K562 (cell line): Measurements from ENCODE around the gene SMCHD1. TPM values are rescaled to one million over a fixed set of nuclear protein-coding genes. Genes with fewer than 3 reads are reported as not detected.

Experiments
- ELF1 ChIP-seq: fragments of 200-800 bp; sonication (Bioruptor generic); IDR thresholded peaks from 2 replicates; pipeline ENCODE4 v1.6.1; 2016; ENCODE audit warnings: missing genetic modification characterization, missing compliant biosample characterization
- FOXJ3 ChIP-seq: sonication (generic); formaldehyde crosslinking; IDR thresholded peaks from 2 replicates; pipeline ENCODE4 v1.4.0; 2020; ENCODE audit warnings: mild to moderate bottlenecking, missing genetic modification reagents
- polyA plus RNA-seq, 8 experiments: library from polyadenylated mRNA; depleted of rRNA in 4 of 8; stranded (reverse) in 5 of 8; unstranded in 3 of 8; fragments of >200 nt; fragmentation: Nextera tagmentation in 2 of 8; fragmentation: Illumina TruSeq in 1 of 8; extraction: Ambion mirVana in 2 of 8; extraction: Trizol in 1 of 8; gene quantifications; 2 replicates each; pipeline versions ENCODE4 v1.2.1 to v1.2.3, GENCODE V29; 2011 to 2014; ENCODE audit warnings: inconsistent platforms in 1 of 8, missing spikeins in 1 of 8
- total RNA-seq, 7 experiments: library from RNA; depleted of rRNA in 6 of 7; stranded (reverse); fragments of >200 nt in 6 of 7; fragmentation: Illumina TruSeq in 2 of 7; extraction: Trizol in 2 of 7; gene quantifications; 2 replicates each; pipeline versions ENCODE4 v1.2.1 to v1.2.3, GENCODE V29; 2011 to 2021; ENCODE audit warnings: low replicate concordance in 1 of 7
- TF ChIP-seq, protein P1 (sequence below), 2 experiments: fragments of 450-650 bp; IDR thresholded peaks; 2 replicates each; pipeline ENCODE4 v1.6.1; 2016; ENCODE audit warnings: mild to moderate bottlenecking in 2 of 2, borderline replicate concordance in 1 of 2, low read depth in 1 of 2, moderate library complexity in 1 of 2
- TF ChIP-seq, protein P2 (sequence below): fragments of 450-650 bp; formaldehyde crosslinking; IDR thresholded peaks from 2 replicates; pipeline ENCODE4 v1.4.0; 2020; ENCODE audit warnings: mild to moderate bottlenecking, moderate library complexity
- TF ChIP-seq, protein P3 (sequence below): sonication (generic); formaldehyde crosslinking; IDR thresholded peaks from 2 replicates; pipeline ENCODE4 v1.8.0; 2023; ENCODE audit warnings: missing genetic modification reagents, mild to moderate bottlenecking, borderline replicate concordance
- TF ChIP-seq, protein P4 (sequence below), 2 experiments: fragments of 450-650 bp in 1 of 2; IDR thresholded peaks; 2 replicates each; pipeline ENCODE4 v1.6.1; 2011 to 2017; ENCODE audit warnings: low read depth in 2 of 2, antibody characterized with exemption in 1 of 2, borderline replicate concordance in 1 of 2, low read length in 1 of 2, mild to moderate bottlenecking in 1 of 2, mixed read lengths in 1 of 2; ENCODE audit not compliant: control insufficient read depth in 1 of 2

Gene SMCHD1
- total and polyA plus RNA-seq, 9 of the 15 experiments (the other 6 are each of a cell fraction or from before 2014, with no cell fraction given) = 6.3 to 144 (median 72.7) TPM

- TF ChIP-seq, protein P1, sequence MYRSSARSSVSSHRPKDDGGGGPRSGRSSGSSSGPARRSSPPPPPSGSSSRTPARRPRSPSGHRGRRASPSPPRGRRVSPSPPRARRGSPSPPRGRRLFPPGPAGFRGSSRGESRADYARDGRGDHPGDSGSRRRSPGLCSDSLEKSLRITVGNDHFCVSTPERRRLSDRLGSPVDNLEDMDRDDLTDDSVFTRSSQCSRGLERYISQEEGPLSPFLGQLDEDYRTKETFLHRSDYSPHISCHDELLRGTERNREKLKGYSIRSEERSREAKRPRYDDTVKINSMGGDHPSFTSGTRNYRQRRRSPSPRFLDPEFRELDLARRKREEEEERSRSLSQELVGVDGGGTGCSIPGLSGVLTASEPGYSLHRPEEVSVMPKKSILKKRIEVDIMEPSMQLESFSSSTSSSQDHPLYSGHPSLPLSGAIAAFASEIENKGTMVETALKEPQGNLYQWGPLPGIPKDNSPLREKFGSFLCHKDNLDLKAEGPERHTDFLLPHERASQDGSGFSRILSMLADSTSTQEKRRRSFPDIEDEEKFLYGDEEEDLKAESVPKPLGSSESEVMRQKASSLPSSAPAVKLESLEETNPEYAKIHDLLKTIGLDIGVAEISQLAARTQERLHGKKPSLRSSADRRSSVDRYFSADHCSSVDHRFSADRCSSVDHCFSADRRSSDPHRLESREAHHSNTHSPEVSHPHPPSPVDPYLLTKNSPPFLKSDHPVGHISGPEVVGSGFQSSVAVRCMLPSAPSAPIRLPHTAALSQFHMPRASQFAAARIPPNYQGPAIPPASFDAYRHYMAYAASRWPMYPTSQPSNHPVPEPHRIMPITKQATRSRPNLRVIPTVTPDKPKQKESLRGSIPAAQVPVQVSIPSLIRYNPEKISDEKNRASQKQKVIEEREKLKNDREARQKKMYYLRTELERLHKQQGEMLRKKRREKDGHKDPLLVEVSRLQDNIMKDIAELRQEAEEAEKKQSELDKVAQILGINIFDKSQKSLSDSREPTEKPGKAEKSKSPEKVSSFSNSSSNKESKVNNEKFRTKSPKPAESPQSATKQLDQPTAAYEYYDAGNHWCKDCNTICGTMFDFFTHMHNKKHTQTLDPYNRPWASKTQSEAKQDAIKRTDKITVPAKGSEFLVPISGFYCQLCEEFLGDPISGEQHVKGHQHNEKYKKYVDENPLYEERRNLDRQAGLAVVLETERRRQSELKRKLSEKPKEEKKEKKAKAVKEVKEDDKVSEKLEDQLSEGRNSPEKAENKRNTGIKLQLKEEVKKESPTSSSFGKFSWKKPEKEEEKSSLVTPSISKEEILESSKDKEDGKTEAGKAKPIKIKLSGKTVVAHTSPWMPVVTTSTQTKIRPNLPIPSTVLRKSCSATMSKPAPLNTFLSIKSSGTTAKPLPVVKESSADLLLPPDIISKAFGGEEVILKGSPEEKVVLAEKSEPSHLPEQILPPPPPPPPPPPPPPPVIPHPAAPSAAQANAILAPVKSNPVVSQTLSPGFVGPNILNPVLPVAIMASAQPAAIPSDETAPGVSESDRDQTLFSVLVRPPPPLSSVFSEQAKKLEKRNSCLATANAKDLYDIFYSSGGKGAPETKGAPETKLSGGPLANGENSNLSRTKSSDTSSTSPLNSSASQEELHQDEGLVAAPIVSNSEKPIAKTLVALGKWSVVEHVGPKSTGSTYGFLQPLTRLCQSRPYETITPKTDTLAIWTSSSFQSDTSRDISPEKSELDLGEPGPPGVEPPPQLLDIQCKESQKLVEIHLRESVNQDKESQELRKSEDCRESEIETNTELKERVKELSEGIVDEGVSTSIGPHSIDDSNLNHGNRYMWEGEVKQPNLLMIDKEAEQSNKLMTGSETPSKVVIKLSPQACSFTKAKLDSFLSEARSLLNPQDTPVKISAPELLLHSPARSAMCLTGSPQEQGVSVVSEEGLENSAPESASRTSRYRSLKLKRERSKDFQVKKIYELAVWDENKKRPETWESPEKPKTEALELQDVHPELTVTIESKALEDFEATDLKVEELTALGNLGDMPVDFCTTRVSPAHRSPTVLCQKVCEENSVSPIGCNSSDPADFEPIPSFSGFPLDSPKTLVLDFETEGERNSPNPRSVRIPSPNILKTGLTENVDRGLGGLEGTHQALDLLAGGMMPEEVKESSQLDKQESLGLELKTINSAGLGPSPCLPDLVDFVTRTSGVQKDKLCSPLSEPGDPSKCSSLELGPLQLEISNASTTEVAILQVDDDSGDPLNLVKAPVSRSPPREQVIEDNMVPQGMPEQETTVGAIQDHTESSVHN (IDR thresholded peaks at IDR 0.05; ENCODE audit: borderline replicate concordance in 1 of 2, low read depth in 1 of 2) = no peak
- TF ChIP-seq, protein P2, sequence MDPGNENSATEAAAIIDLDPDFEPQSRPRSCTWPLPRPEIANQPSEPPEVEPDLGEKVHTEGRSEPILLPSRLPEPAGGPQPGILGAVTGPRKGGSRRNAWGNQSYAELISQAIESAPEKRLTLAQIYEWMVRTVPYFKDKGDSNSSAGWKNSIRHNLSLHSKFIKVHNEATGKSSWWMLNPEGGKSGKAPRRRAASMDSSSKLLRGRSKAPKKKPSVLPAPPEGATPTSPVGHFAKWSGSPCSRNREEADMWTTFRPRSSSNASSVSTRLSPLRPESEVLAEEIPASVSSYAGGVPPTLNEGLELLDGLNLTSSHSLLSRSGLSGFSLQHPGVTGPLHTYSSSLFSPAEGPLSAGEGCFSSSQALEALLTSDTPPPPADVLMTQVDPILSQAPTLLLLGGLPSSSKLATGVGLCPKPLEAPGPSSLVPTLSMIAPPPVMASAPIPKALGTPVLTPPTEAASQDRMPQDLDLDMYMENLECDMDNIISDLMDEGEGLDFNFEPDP = no peak
- TF ChIP-seq, protein P3, sequence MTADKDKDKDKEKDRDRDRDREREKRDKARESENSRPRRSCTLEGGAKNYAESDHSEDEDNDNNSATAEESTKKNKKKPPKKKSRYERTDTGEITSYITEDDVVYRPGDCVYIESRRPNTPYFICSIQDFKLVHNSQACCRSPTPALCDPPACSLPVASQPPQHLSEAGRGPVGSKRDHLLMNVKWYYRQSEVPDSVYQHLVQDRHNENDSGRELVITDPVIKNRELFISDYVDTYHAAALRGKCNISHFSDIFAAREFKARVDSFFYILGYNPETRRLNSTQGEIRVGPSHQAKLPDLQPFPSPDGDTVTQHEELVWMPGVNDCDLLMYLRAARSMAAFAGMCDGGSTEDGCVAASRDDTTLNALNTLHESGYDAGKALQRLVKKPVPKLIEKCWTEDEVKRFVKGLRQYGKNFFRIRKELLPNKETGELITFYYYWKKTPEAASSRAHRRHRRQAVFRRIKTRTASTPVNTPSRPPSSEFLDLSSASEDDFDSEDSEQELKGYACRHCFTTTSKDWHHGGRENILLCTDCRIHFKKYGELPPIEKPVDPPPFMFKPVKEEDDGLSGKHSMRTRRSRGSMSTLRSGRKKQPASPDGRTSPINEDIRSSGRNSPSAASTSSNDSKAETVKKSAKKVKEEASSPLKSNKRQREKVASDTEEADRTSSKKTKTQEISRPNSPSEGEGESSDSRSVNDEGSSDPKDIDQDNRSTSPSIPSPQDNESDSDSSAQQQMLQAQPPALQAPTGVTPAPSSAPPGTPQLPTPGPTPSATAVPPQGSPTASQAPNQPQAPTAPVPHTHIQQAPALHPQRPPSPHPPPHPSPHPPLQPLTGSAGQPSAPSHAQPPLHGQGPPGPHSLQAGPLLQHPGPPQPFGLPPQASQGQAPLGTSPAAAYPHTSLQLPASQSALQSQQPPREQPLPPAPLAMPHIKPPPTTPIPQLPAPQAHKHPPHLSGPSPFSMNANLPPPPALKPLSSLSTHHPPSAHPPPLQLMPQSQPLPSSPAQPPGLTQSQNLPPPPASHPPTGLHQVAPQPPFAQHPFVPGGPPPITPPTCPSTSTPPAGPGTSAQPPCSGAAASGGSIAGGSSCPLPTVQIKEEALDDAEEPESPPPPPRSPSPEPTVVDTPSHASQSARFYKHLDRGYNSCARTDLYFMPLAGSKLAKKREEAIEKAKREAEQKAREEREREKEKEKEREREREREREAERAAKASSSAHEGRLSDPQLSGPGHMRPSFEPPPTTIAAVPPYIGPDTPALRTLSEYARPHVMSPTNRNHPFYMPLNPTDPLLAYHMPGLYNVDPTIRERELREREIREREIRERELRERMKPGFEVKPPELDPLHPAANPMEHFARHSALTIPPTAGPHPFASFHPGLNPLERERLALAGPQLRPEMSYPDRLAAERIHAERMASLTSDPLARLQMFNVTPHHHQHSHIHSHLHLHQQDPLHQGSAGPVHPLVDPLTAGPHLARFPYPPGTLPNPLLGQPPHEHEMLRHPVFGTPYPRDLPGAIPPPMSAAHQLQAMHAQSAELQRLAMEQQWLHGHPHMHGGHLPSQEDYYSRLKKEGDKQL = no peak
- TF ChIP-seq FOXJ3 (CRISPR knock-in tag) (no peak), ELF1 (tag) (no peak)
- TF ChIP-seq, protein P4, sequence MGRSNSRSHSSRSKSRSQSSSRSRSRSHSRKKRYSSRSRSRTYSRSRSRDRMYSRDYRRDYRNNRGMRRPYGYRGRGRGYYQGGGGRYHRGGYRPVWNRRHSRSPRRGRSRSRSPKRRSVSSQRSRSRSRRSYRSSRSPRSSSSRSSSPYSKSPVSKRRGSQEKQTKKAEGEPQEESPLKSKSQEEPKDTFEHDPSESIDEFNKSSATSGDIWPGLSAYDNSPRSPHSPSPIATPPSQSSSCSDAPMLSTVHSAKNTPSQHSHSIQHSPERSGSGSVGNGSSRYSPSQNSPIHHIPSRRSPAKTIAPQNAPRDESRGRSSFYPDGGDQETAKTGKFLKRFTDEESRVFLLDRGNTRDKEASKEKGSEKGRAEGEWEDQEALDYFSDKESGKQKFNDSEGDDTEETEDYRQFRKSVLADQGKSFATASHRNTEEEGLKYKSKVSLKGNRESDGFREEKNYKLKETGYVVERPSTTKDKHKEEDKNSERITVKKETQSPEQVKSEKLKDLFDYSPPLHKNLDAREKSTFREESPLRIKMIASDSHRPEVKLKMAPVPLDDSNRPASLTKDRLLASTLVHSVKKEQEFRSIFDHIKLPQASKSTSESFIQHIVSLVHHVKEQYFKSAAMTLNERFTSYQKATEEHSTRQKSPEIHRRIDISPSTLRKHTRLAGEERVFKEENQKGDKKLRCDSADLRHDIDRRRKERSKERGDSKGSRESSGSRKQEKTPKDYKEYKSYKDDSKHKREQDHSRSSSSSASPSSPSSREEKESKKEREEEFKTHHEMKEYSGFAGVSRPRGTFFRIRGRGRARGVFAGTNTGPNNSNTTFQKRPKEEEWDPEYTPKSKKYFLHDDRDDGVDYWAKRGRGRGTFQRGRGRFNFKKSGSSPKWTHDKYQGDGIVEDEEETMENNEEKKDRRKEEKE (IDR thresholded peaks at IDR 0.05; ENCODE audit: borderline replicate concordance in 1 of 2, control insufficient read depth in 1 of 2, low read depth in 2 of 2, low read length in 1 of 2) = no peak
Observed at GRCh38 chr18:2853926-2854664, 198.6 kb downstream of the SMCHD1 start (continued).
